Hematopoietic multipotent progenitor cell treated with erythropoietin and hydrocortisone succinate and interleukin-3 and kit ligand, for 17 days (in vitro differentiated cells): ENCODE results near the gene SART1.
A peak's percentile ranks its signal among the peaks of the same experiment; 100 is the strongest.
"Not testable (repeated sequence)": the region's sequence is repeated elsewhere in the genome, so short reads cannot be mapped to it uniquely, and the experiment has no call there.

Experiments
- DNase-seq: peaks from one replicate; pipeline ENCODE4 v3.0.0-alpha.2; 2015; ENCODE audit warnings: low spot score

SART1 gene

GRCh38 chr11:66017321-66017720 lies 55.8 kb downstream of the SART1 start:
- DNase-seq = no peak

GRCh38 chr11:66020212-66020611 lies 58.7 kb downstream of the SART1 start:
- no peak for DNase-seq

DNA sequence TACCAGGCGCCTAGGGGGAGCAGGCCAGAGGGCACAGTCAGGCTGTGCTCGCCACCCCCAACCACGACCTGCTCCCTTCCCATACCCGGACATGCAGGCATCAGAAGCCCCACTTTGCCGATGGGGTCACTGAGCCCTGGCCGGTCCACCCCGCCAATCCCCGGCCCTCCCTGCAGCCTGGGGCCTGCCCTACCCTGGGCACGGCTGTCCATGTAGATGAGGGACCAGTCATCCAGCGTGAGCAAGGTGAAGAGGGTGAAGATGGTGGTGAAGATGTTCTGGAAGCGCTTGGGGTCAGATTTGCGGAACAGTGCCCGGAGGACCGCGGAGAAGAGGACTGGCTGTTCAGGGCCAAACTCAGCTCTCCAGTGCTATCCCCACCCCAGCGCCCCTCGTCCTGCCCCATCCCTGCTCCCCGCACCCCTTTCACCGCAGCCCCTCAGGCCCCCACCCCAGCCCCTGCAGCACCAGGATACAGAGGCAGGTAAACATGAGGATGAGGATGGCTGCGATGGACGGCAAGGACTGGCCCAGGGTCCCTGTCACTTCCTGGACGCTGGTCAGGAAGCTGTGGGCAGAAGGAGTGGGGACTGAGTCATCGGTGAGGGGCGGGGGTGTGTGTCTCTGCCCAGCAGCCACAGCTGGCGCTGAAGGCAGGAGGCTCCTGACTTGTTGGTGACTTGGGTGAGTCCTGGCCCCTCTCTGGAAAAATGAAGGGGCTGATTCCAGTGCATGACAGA lies 59.3 kb downstream of the SART1 start:
- no peak for DNase-seq

- DNase-seq = peak; percentile 68
These were observed 61.1 kb downstream of the SART1 start for GRCh38 chr11:66022401-66023185.

DNA sequence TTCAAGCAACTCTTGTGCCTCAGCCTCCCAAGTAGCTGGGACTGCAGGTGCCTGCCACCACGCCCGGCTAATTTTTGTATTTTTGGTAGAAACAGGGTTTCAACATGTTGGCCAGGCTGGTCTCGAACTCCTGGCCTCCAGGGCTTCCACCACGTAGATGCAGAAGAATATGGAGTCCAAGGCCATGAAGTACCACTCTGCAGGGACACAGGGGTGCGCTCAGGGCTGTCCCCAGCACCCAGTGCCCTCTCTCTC lies 61.6 kb downstream of the SART1 start:
- not testable (repeated sequence) for DNase-seq

DNA sequence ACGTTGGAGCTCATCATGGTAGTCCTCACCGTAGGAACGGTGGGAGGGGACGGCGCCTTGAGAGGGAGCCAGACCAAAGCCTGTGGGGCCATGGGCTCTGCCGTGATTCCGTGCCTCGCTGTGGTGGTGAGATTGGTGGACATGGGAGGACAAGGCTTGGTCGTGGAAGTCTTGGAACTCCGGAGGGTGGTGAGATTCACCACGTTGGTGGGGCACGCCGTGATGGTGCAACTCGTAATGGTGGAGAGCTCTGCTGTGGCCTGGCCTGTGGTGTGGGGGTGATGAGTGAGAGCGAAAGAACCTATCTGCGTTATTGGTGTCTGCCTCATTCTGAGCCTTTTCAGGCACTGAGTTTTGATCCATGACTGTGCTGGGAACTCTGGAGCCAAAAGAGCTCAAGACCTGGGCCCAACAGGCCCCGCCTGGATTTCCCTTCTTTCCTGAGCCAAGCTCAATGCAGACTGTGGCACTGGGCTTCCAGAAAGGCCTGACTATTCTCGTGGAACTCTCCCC lies 64.5 kb downstream of the SART1 start, which contains the start of gene CATSPER1:
Gene CATSPER1, minus strand, starts transcription at position 463 of the 513 bp plus-strand sequence. Its CDS starts 100 bp downstream, at position 363.
- no peak for DNase-seq
